Transverse colon (tissue), 4 donors: Measurements from ENCODE around the gene P2RX2.

Source experiments
- EP300 ChIP-seq: sonication (generic); formaldehyde crosslinking; IDR thresholded peaks from one replicate; pipeline ENCODE4 v1.6.1; 2017; ENCODE audit warnings: antibody characterized with exemption, low read depth
- POLR2A ChIP-seq: fragments of 450-650 bp; IDR thresholded peaks from one replicate; pipeline ENCODE4 v1.6.1; 2016; ENCODE audit warnings: antibody characterized with exemption, mild to moderate bottlenecking, moderate library complexity
- POLR2AphosphoS5 ChIP-seq, 3 donors: sonication (generic); formaldehyde crosslinking; IDR thresholded peaks; one replicate each; pipeline ENCODE4 v1.6.1; 2016; ENCODE audit warnings: antibody characterized with exemption in 3 of 3
- TF ChIP-seq, protein P1 (sequence below), 5 experiments: fragments of 200-600 bp in 3 of 5; fragments of 450-650 bp in 2 of 5; sonication (generic) in 3 of 5; IDR thresholded peaks; 1 replicate in 2 of 5; 2 replicates in 3 of 5; pipeline ENCODE4 v1.5.1; 2016 to 2017; ENCODE audit warnings: antibody characterized with exemption in 5 of 5, inconsistent platforms in 3 of 5, mild to moderate bottlenecking in 2 of 5, moderate library complexity in 1 of 5

DNA sequence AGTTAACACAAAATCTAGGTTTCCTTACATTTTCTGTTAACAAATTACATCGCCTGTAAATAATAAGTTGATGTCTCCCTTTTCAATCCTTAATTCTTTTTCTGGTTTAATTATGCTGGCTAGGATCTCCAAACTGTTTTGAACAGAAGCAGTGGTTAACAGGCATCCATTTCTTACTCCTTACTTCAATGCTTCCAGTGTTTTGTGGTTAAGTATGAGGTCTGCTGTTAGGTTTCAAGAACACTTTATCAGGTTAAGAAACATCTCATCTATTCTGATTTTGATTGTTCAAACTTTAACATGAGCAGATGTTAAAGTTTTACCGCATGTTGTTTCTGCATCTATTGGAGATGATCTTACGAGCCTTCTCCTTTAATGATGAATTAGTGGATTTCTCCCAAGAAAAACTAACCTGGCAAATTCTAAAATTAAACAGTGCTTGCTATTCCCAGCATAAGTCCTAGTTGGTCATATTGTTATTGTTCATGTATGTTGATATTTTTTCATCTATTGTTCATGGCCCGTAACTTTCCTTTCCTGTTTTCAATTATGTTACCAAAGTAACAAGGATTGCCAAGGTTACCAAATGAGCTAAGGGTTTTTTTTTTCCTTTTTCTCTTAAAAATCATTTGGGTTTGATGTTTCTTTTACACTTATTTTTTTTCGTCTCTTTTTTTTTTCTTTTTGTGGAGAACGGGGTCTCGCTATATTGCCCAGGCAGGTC lies 35.2 kb downstream of the P2RX2 start:
- TF ChIP-seq, protein P1, sequence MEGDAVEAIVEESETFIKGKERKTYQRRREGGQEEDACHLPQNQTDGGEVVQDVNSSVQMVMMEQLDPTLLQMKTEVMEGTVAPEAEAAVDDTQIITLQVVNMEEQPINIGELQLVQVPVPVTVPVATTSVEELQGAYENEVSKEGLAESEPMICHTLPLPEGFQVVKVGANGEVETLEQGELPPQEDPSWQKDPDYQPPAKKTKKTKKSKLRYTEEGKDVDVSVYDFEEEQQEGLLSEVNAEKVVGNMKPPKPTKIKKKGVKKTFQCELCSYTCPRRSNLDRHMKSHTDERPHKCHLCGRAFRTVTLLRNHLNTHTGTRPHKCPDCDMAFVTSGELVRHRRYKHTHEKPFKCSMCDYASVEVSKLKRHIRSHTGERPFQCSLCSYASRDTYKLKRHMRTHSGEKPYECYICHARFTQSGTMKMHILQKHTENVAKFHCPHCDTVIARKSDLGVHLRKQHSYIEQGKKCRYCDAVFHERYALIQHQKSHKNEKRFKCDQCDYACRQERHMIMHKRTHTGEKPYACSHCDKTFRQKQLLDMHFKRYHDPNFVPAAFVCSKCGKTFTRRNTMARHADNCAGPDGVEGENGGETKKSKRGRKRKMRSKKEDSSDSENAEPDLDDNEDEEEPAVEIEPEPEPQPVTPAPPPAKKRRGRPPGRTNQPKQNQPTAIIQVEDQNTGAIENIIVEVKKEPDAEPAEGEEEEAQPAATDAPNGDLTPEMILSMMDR (IDR thresholded peaks at IDR 0.05) = no peak
- no peak for TF ChIP-seq POLR2A
- no peak for TF ChIP-seq POLR2AphosphoS5 (IDR thresholded peaks at IDR 0.05)
- TF ChIP-seq EP300 = no peak
